Measurements from ENCODE around the gene FILIP1L.

The FILIP1L gene

DNA sequence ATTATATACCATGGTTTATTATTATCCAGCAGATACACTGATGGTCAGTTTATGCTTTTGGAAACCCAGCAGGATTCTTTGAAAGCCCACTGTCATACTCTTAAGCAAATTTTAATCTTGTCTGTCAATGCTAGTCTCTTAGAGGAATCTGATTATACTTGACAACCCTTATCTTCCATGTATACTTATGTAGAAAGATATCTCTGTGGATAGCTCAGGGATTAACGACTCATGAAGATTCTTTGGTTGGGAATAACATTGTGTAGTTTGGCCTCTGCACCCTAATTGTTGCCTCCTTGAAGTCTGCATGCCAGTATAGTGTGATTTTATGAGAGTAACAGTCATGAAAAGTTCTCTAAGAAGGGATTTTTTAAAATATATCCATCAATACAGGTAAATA is 33.0 kb downstream of the FILIP1L start:
- TF ChIP-seq, protein P1, sequence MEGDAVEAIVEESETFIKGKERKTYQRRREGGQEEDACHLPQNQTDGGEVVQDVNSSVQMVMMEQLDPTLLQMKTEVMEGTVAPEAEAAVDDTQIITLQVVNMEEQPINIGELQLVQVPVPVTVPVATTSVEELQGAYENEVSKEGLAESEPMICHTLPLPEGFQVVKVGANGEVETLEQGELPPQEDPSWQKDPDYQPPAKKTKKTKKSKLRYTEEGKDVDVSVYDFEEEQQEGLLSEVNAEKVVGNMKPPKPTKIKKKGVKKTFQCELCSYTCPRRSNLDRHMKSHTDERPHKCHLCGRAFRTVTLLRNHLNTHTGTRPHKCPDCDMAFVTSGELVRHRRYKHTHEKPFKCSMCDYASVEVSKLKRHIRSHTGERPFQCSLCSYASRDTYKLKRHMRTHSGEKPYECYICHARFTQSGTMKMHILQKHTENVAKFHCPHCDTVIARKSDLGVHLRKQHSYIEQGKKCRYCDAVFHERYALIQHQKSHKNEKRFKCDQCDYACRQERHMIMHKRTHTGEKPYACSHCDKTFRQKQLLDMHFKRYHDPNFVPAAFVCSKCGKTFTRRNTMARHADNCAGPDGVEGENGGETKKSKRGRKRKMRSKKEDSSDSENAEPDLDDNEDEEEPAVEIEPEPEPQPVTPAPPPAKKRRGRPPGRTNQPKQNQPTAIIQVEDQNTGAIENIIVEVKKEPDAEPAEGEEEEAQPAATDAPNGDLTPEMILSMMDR (IDR thresholded peaks at IDR 0.05; ENCODE audit: low read depth, low read length) = no peak

DNA sequence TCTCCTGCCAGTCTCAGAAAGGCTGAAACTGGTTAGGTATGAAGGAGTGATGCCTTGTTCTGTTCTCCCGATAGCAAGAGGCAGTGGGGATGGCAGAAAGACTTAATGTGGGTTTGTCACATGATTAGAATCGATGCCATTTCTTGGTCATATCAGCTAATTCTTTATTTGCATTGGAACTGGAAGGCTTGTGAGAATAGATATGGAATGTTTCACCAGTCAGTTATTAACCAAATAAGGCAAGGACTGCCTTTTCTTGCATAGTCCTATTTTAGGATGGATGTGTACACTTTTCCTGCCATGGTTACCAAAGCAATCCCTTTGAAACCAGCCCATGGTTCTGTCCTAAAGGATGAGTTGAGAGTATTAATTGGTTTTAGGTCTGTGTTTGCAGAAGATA is 33.7 kb downstream of the FILIP1L start:
- H3K4me3 ChIP-seq (ENCODE audit: low read depth, low read length) = no peak overlapping the region
- TF ChIP-seq, protein P1 (IDR thresholded peaks at IDR 0.05; ENCODE audit: low read depth, low read length) = no peak

More for the DNA sequence above, 33.0 kb downstream of the FILIP1L start:
- no peak overlapping the region for H3K4me3 ChIP-seq (ENCODE audit: low read depth, low read length)

- no peak overlapping the region for H3K4me3 ChIP-seq (ENCODE audit: low read depth, low read length)
- TF ChIP-seq, protein P1 (IDR thresholded peaks at IDR 0.05; ENCODE audit: low read depth, low read length) = no peak
Observed at GRCh38 chr3:100079328-100079727, 35.0 kb downstream of the FILIP1L start.

DNA sequence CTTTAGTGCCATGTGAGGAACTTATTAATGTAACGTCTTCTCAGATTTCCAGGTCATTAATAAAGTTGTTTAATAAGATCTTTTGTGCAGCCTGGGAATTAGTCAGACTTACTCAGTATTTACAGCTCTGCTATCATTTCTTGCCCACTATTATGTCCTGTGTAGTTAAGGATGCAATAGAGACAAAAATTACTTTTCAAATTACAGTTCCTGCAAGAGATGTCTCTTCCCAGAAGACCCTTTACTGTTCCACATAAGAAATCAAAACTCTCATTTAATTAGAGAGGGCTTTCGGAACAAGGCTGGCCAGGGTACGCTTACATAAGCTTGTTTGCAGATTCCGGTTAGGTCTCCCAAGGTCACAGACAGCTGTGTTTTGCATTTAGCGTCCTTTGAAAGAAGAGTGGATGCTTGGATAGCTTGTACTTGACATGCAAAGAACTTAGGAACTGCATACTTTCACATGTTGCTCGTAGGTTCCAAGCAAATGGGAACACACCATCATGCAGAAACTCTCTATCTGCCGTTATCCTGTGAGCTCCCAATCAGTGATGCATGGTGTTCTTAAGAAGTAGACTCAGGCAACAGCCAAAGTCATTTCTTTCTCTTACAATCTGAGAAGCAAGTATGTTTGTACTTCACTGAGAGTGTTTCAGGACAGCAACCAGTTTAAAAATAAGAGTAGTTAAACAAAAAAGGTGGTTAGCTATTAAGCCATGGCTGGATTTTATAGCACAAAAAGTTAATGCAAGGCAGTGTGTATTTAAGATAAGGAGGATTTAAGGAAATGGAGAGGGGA is 37.4 kb downstream of the FILIP1L start:
- TF ChIP-seq, protein P1 (IDR thresholded peaks at IDR 0.05; ENCODE audit: low read depth, low read length) = no peak
- no peak overlapping the region for H3K4me3 ChIP-seq (ENCODE audit: low read depth, low read length)

GRCh38 chr3:100075851-100076730 is 38.2 kb downstream of the FILIP1L start:
- H3K4me3 ChIP-seq (ENCODE audit: low read depth, low read length) = no peak overlapping the region
- TF ChIP-seq, protein P1 (IDR thresholded peaks at IDR 0.05; ENCODE audit: low read depth, low read length) = no peak

GRCh38 chr3:100075196-100075595 is 39.1 kb downstream of the FILIP1L start:
- H3K4me3 ChIP-seq (ENCODE audit: low read depth, low read length) = no peak overlapping the region
- TF ChIP-seq, protein P1 (IDR thresholded peaks at IDR 0.05; ENCODE audit: low read depth, low read length) = no peak

Data from WI38 (cell line).